Measurements from ENCODE around the gene TBL1Y.
"Not testable (repeated sequence)": the region's sequence is repeated elsewhere in the genome, so short reads cannot be mapped to it uniquely, and the experiment has no call there.

Gene TBL1Y

GRCh38 chrY:7080548-7080947, 170.1 kb downstream of the TBL1Y start:
- DNase-seq (ENCODE audit: low read depth, low spot score) = not testable (repeated sequence)

DNA sequence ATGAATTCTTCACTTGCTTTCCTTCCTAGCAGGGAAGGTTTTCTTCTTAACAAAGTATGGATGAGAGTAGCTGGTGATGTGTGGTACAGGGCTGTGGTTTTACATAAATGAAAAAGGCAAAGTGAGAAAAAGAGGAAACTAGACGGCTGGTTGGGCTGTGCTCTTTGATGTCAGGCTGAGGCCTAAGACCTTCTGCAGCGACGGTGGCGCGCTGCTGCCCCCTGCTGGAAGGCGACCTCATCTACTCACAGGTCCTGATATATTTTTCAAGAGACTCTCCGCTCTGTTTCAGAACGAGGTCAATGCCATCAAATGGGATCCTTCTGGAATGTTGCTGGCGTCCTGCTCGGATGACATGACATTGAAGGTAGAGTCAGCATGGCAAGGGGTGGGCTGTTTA, 175.1 kb downstream of the TBL1Y start:
- DNase-seq (ENCODE audit: low read depth, low spot score) = no peak

- no peak for DNase-seq (ENCODE audit: low read depth, low spot score)
Observed at GRCh38 chrY:7092836-7093235, 182.3 kb downstream of the TBL1Y start.

DNA sequence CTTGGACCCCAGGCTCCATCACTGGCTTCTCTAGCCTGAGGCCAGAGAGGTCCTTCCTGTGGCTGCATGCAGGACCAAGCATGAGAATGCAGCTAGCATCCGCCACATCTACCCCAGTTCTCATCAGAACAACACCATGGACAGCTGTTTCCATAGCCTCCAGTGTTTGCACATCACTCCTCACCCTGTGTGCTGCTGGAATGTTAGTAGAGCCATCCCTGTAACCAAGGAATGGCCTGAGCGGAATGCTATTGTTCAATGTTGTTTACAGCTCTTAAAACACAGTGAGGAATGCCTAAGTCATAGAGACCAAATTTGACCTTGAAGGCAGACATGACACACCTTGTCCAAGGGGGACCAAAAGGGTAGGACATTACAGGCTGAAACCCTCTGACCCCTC, 183.9 kb downstream of the TBL1Y start:
- no peak for DNase-seq (ENCODE audit: low read depth, low spot score)

DNA sequence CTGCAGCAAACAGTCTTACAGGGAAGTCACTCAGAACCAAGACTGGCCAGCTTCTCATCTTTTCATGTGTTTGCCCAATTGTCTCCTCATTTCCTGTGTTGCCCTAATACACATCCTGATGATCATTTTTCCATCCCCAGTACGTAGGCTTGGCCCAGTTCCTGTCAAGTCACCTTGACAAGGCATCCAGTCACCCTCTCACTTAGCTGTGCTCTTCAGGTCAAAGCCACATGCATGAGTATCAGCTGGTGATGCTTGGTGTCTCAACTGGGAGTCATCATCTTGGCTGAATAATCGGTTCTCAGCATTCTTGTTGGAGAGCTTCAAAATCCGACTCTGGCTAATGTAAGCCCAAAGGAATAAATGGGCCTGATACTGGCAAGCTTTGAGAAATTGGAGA, 186.5 kb downstream of the TBL1Y start:
- DNase-seq (ENCODE audit: low read depth, low spot score) = no peak

GRCh38 chrY:7099742-7100141, 189.2 kb downstream of the TBL1Y start:
- DNase-seq (ENCODE audit: low read depth, low spot score) = no peak

DNA sequence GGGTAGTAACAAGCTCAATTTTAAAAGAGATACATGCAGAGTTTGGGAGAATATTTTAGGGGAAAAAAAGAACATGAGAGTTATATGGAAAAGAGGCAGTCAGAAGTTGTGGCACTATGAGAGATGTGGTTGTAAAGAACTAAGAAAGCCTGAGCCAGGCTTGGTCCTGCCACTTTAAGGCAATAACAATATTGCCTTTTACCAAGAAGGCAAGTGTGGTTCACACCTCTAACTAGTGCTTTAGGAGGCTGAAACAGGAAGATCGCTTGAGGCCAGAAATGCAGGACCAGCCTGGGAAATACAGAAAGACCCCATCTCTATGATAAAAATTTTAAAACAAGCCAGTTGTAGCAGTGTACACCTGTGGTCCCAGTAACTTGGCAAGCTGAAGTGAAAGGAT, 192.2 kb downstream of the TBL1Y start:
- no peak for DNase-seq (ENCODE audit: low read depth, low spot score)

- no peak for DNase-seq (ENCODE audit: low read depth, low spot score)
Observed at GRCh38 chrY:7107179-7107578, 196.7 kb downstream of the TBL1Y start.

- no peak for DNase-seq (ENCODE audit: low read depth, low spot score)
Observed at GRCh38 chrY:7110086-7110485, 199.6 kb downstream of the TBL1Y start.

- no peak for DNase-seq (ENCODE audit: low read depth, low spot score)
Observed at GRCh38 chrY:7115871-7116270, 205.4 kb downstream of the TBL1Y start.

DNA sequence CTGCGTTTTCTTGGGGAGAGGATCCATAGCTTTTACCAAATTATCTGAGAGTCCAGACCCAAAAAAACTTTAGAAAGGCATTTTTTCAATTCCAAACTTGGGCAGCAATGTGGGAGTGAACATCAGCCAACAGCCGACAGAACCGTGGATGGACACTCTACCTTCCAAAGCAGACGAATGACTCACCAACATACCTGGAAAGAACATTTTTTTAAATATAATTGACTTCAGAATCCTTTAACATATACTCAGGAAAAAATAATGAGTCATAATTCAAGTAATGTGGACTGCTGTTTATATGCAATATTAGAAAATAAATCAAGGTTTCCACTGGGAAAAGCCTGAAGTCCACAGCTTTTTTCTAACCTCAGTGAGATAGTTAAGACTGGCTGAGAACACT, 211.7 kb downstream of the TBL1Y start:
- no peak for DNase-seq (ENCODE audit: low read depth, low spot score)

GRCh38 chrY:7125136-7126056, 214.9 kb downstream of the TBL1Y start:
- no peak for DNase-seq (ENCODE audit: low read depth, low spot score)

DNA sequence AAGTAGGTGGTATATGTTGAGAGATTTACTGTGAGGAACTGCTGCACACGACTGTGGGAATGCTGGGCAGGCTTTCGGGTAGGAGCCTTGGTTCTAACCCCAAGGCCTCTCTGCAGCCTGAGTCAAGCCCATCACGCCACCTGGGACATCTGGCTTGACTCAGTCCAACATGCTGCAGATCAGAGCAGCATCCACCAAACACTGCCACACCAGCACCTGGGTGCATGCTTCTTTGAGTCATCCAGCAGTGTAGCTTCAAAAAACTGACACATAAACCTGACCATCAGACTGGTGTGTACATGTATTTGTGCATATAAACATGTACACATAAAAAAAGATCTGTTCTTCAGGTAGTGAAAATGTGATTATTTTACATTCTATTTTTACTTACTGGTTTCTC, 217.7 kb downstream of the TBL1Y start:
- DNase-seq (ENCODE audit: low read depth, low spot score) = no peak

Data from ELF-1 (cell line).